ENCODE measurements around the gene TBKBP1.

DNA sequence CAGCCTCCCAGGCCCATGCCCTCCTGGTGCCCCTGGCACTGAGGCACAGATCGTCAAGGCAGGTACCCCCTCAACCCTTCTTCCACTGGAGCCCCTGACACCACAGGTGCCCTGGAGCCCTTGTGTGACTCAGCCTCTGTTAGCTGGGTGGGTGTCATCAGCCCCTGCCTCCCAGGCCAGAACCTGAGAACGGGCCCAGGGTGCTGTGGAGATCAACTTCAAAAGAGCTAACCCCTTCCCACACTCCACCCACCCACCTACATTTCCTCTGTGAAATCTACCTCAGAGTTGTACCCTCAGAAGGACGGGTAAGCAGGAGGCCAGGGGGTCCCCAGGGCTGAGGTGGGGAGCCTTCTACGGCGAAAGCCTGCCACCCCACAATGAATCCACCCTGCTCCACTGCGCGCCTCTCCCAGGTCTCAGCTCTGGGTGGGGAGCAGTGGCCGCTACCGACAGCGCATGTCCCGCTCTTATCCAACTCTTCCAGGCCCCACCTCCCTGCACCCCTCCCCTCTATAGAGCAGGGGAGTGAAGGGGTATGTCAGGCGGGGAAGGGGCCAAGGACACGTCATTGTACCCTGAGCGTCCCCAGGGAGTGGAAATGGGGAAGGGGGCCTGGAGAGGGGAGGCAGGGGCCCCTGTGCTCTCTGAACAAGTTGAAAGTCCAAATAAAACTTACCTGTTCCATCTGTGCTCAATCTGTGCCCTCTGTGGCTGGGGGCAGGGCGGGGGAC lies 17.6 kb downstream of the TBKBP1 start:
- TF ChIP-seq, protein P1, sequence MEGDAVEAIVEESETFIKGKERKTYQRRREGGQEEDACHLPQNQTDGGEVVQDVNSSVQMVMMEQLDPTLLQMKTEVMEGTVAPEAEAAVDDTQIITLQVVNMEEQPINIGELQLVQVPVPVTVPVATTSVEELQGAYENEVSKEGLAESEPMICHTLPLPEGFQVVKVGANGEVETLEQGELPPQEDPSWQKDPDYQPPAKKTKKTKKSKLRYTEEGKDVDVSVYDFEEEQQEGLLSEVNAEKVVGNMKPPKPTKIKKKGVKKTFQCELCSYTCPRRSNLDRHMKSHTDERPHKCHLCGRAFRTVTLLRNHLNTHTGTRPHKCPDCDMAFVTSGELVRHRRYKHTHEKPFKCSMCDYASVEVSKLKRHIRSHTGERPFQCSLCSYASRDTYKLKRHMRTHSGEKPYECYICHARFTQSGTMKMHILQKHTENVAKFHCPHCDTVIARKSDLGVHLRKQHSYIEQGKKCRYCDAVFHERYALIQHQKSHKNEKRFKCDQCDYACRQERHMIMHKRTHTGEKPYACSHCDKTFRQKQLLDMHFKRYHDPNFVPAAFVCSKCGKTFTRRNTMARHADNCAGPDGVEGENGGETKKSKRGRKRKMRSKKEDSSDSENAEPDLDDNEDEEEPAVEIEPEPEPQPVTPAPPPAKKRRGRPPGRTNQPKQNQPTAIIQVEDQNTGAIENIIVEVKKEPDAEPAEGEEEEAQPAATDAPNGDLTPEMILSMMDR (IDR thresholded peaks at IDR 0.05): no peak
- no peak for TF ChIP-seq EP300 (IDR thresholded peaks at IDR 0.05)

Measured in ovary (tissue), 3 donors.